Measurements from ENCODE around the gene CHST8.
"Not testable (repeated sequence)": the region's sequence is repeated elsewhere in the genome, so short reads cannot be mapped to it uniquely, and the experiment has no call there.

The CHST8 gene

GRCh38 chr19:33690378-33691029, 68.8 kb downstream of the CHST8 start:
- no peak for DNase-seq (ENCODE audit: low spot score)

GRCh38 chr19:33691030-33691427, 69.3 kb downstream of the CHST8 start:
- DNase-seq (ENCODE audit: low spot score), result no peak

- DNase-seq (ENCODE audit: low spot score), result no peak
Observed at GRCh38 chr19:33691736-33692135, 70.0 kb downstream of the CHST8 start.

- DNase-seq (ENCODE audit: low spot score), result no peak
Observed at GRCh38 chr19:33693678-33694077, 71.9 kb downstream of the CHST8 start.

GRCh38 chr19:33695547-33695946, 73.8 kb downstream of the CHST8 start:
- DNase-seq (ENCODE audit: low spot score), result not testable (repeated sequence)

GRCh38 chr19:33697766-33698165, 76.0 kb downstream of the CHST8 start:
- no peak for DNase-seq (ENCODE audit: low spot score)

GRCh38 chr19:33698576-33699435, 77.1 kb downstream of the CHST8 start:
- no peak for DNase-seq (ENCODE audit: low spot score)

- no peak for DNase-seq (ENCODE audit: low spot score)
Observed at GRCh38 chr19:33699754-33700407, 78.1 kb downstream of the CHST8 start.

- DNase-seq (ENCODE audit: low spot score), result no peak
Observed at GRCh38 chr19:33700408-33701013, 78.8 kb downstream of the CHST8 start.

GRCh38 chr19:33701565-33701964, 79.8 kb downstream of the CHST8 start:
- DNase-seq (ENCODE audit: low spot score), result no peak

- DNase-seq (ENCODE audit: low spot score), result no peak
Observed at GRCh38 chr19:33702606-33703437, 81.1 kb downstream of the CHST8 start.

GRCh38 chr19:33703438-33703750, 81.6 kb downstream of the CHST8 start:
- DNase-seq (ENCODE audit: low spot score), result no peak

GRCh38 chr19:33703821-33704220, 82.1 kb downstream of the CHST8 start:
- DNase-seq (ENCODE audit: low spot score), result no peak

- no peak for DNase-seq (ENCODE audit: low spot score)
Observed at GRCh38 chr19:33704271-33704670, 82.5 kb downstream of the CHST8 start.

GRCh38 chr19:33705090-33705847, 83.5 kb downstream of the CHST8 start:
- DNase-seq (ENCODE audit: low spot score), result no peak

- DNase-seq (ENCODE audit: low spot score), result no peak
Observed at GRCh38 chr19:33705860-33706259, 84.1 kb downstream of the CHST8 start.

- no peak for DNase-seq (ENCODE audit: low spot score)
Observed at GRCh38 chr19:33706631-33707030, 84.9 kb downstream of the CHST8 start.

GRCh38 chr19:33712268-33712667, 90.5 kb downstream of the CHST8 start:
- no peak for DNase-seq (ENCODE audit: low spot score)

GRCh38 chr19:33713194-33713593, 91.4 kb downstream of the CHST8 start:
- DNase-seq (ENCODE audit: low spot score), result no peak

- no peak for DNase-seq (ENCODE audit: low spot score)
Observed at GRCh38 chr19:33714149-33714548, 92.4 kb downstream of the CHST8 start.

GRCh38 chr19:33715462-33715861, 93.7 kb downstream of the CHST8 start:
- DNase-seq (ENCODE audit: low spot score), result no peak
